GM12873 (cell line): ENCODE data around the gene VPS52.

Source experiments
- TF ChIP-seq, protein P1 (sequence below): IDR thresholded peaks from 2 replicates; pipeline ENCODE4 v1.5.1; 2012; ENCODE audit warnings: low read depth, mild to moderate bottlenecking, moderate library complexity, low read length, control low read depth; ENCODE audit not compliant: insufficient read depth; ENCODE audit errors: missing control alignments

VPS52 gene

GRCh38 chr6:33298773-33299236 lies 27.1 kb upstream of the VPS52 start, which contains the start of gene RGL2:
Gene RGL2 (minus strand): TSS chr6:33298942. CDS start chr6:33298610, 332 bp downstream.
- TF ChIP-seq, protein P1, sequence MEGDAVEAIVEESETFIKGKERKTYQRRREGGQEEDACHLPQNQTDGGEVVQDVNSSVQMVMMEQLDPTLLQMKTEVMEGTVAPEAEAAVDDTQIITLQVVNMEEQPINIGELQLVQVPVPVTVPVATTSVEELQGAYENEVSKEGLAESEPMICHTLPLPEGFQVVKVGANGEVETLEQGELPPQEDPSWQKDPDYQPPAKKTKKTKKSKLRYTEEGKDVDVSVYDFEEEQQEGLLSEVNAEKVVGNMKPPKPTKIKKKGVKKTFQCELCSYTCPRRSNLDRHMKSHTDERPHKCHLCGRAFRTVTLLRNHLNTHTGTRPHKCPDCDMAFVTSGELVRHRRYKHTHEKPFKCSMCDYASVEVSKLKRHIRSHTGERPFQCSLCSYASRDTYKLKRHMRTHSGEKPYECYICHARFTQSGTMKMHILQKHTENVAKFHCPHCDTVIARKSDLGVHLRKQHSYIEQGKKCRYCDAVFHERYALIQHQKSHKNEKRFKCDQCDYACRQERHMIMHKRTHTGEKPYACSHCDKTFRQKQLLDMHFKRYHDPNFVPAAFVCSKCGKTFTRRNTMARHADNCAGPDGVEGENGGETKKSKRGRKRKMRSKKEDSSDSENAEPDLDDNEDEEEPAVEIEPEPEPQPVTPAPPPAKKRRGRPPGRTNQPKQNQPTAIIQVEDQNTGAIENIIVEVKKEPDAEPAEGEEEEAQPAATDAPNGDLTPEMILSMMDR: no peak

- TF ChIP-seq, protein P1: peak; percentile 21
Observed at GRCh38 chr6:33297956-33298772, 26.5 kb upstream of the VPS52 start.

- TF ChIP-seq, protein P1: no peak
Observed at GRCh38 chr6:33297406-33297955, 25.8 kb upstream of the VPS52 start.

DNA sequence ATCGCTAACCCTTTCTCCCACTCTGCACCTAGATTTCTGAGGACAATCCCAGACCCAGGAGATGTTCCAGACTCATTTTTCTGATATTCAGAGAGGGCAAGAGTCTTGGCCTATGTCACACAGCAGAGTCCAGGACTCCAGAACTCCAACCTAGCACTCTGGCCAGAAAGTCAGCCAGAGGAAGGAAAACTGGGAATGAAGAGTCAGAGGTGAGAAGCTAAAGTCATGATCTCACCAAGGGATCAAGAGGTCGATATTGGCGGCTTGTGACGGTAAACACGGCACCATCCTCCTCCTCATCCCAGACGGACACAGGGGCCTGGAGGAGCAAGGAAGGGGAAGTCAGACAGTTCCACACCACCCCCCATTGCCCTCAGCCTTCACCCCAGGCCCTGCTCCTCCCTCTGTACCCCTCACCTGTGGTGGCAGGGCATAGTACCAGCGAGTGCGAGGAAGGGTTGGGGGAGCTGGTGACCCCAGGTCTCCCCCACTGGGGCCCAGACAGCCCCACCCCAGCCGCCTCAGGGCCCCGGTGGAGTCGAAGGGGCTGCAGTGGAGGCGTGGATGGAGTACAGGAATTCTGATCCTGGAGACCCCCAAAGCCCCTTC lies 25.2 kb upstream of the VPS52 start:
- TF ChIP-seq, protein P1: no peak

- TF ChIP-seq, protein P1: no peak
Observed at GRCh38 chr6:33295621-33296369, 24.1 kb upstream of the VPS52 start.

GRCh38 chr6:33294086-33294823 lies 22.6 kb upstream of the VPS52 start:
- TF ChIP-seq, protein P1: no peak
